PFSK-1 (cell line): ENCODE results near the gene POLR2I.

Source experiments
- FOXP2 ChIP-seq: optimal IDR thresholded peaks from 2 replicates; pipeline ENCODE3; 2011; ENCODE audit warnings: borderline replicate concordance, control low read depth, inconsistent platforms; ENCODE audit not compliant: insufficient read depth; ENCODE audit errors: extremely low read length, extremely low read depth
- POLR2AphosphoS5 ChIP-seq: IDR thresholded peaks from 2 replicates; pipeline ENCODE4 v1.6.1; 2012; ENCODE audit warnings: low read depth, mild to moderate bottlenecking, control low read depth, low read length, moderate library complexity
- REST ChIP-seq, 2 experiments: IDR thresholded peaks; 2 replicates each; pipeline versions ENCODE4 v1.6.1 to v1.8.0; 2011 to 2012; ENCODE audit warnings: low read depth in 2 of 2, low read length in 2 of 2, control low read depth in 1 of 2, inconsistent platforms in 1 of 2, mild to moderate bottlenecking in 1 of 2, moderate library complexity in 1 of 2; ENCODE audit not compliant: insufficient read depth in 1 of 2
- SIN3A ChIP-seq: IDR thresholded peaks from 2 replicates; pipeline ENCODE4 v1.6.1; 2012; ENCODE audit warnings: mild to moderate bottlenecking, low read length, moderate library complexity, borderline replicate concordance; ENCODE audit not compliant: insufficient read depth
- TAF1 ChIP-seq: IDR thresholded peaks from 2 replicates; pipeline ENCODE4 v1.6.1; 2012; ENCODE audit warnings: low read length, control low read depth, borderline replicate concordance; ENCODE audit not compliant: insufficient read depth

DNA sequence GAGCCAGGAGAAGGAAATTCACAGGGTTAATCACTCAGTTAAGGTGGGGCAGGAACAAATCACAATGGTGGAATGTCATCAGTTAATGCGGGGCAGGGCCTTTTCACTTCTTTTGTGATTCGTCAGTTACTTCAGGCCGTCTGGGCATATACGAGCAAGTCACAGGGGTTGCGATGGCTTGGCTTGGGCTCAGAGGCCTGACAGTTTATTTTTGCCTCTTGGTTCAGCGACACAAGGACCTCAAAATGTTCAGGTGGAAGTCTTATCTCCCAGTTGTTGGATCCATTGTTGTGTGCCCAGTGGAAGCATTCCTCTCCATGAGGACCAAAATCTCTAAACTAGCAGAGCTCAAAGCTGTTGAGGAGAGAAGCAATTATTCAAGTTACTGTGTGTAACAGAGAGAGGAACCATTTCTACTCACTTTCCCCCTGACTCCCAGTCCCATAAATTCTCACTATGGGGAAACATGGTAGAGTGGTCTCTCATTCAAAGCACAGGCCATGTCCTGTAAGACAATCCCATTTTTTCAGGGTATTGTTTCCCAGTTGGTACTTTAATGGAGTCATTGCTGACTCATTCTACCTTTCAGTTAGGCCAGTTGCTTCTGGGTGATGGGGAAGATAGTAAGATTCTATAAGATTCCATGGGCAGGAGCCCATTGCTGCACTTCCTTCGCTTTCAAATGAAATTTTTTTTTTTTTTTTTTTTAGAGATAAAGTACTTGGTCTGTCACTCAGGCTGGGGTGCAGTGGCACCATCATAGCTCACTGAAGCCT lies 46.3 kb upstream of the POLR2I start:
- TF ChIP-seq TAF1 (no peak), POLR2AphosphoS5 (no peak), FOXP2 (no peak), REST (IDR thresholded peaks at IDR 0.05; ENCODE audit: insufficient read depth in 1 of 2, low read depth in 2 of 2, low read length in 2 of 2) (no peak), SIN3A (no peak)
